ENCODE measurements around the gene SLC25A47.

The SLC25A47 gene

GRCh38 chr14:100348784-100349685 is 25.9 kb downstream of the SLC25A47 start:
- DNase-seq, result peak; percentile 95

- no peak for DNase-seq
Measured at GRCh38 chr14:100350276-100350926, 27.3 kb downstream of the SLC25A47 start.

- DNase-seq, result no peak
Measured at GRCh38 chr14:100350986-100351385, 27.8 kb downstream of the SLC25A47 start.

GRCh38 chr14:100358396-100358795 is 35.3 kb downstream of the SLC25A47 start:
- DNase-seq, result no peak

GRCh38 chr14:100359111-100359510 is 36.0 kb downstream of the SLC25A47 start:
- DNase-seq, result no peak

GRCh38 chr14:100359881-100360280 is 36.7 kb downstream of the SLC25A47 start:
- DNase-seq, result no peak

GRCh38 chr14:100361626-100362025 is 38.5 kb downstream of the SLC25A47 start:
- no peak for DNase-seq

- peak; percentile 66 for DNase-seq
Measured at GRCh38 chr14:100362311-100362927, 39.3 kb downstream of the SLC25A47 start.

GRCh38 chr14:100363053-100363452 is 39.9 kb downstream of the SLC25A47 start:
- peak; percentile 42 for DNase-seq

GRCh38 chr14:100364403-100364802 is 41.3 kb downstream of the SLC25A47 start:
- no peak for DNase-seq

GRCh38 chr14:100365741-100366140 is 42.6 kb downstream of the SLC25A47 start:
- DNase-seq, result no peak

GRCh38 chr14:100369019-100369418 is 45.9 kb downstream of the SLC25A47 start:
- DNase-seq, result no peak

GRCh38 chr14:100370003-100370402 is 46.9 kb downstream of the SLC25A47 start:
- DNase-seq, result no peak

GRCh38 chr14:100371773-100372172 is 48.6 kb downstream of the SLC25A47 start:
- no peak for DNase-seq

GRCh38 chr14:100372357-100373048 is 49.4 kb downstream of the SLC25A47 start:
- DNase-seq, result no peak

GRCh38 chr14:100374270-100374669 is 51.1 kb downstream of the SLC25A47 start:
- DNase-seq, result no peak

- no peak for DNase-seq
Measured at GRCh38 chr14:100374876-100375265, 51.7 kb downstream of the SLC25A47 start.

GRCh38 chr14:100375266-100375962 is 52.3 kb downstream of the SLC25A47 start:
- peak; percentile 68 for DNase-seq

- DNase-seq, result peak; percentile 90
Measured at GRCh38 chr14:100375963-100376735, 53.0 kb downstream of the SLC25A47 start, which contains the start of gene WDR25. WDR25 (plus strand) TSS chr14:100376485.

- no peak for DNase-seq
Measured at GRCh38 chr14:100376751-100377171, 53.6 kb downstream of the SLC25A47 start.

Data from NCI-H146 (cell line).